GM12864 (cell line): ENCODE measurements around the gene CDC37L1.

Experiments used
- DNase-seq: peaks from one replicate; pipeline ENCODE4 v3.0.0-alpha.2; 2011; ENCODE audit warnings: low read depth
- H3K4me3 ChIP-seq: 2 replicates; pipeline ENCODE4 v1.5.1; 2011; ENCODE audit warnings: mild to moderate bottlenecking, low read depth, low read length, control low read depth
- CTCF ChIP-seq: IDR thresholded peaks from 2 replicates; pipeline ENCODE4 v1.5.1; 2011; ENCODE audit warnings: low read depth, mild to moderate bottlenecking, moderate library complexity, low read length, control low read depth, inconsistent platforms; ENCODE audit errors: missing control alignments

The CDC37L1 gene

GRCh38 chr9:4740388-4740637 is 60.9 kb downstream of the CDC37L1 start:
- DNase-seq = no peak
- no peak for TF ChIP-seq CTCF
- peak overlapping the region; percentile 98 for H3K4me3 ChIP-seq

- peak; percentile 67 for DNase-seq
- no peak for TF ChIP-seq CTCF
These were observed 61.4 kb downstream of the CDC37L1 start, which contains the start of gene AK3 for GRCh38 chr9:4740638-4741364. Gene AK3, minus strand, starts transcription at chr9:4741202. Its CDS starts 115 bp downstream, at chr9:4741087.

GRCh38 chr9:4741365-4742089 is 62.2 kb downstream of the CDC37L1 start:
- no peak for TF ChIP-seq CTCF
- peak overlapping the region; percentile 98 for H3K4me3 ChIP-seq
- no peak for DNase-seq

More at GRCh38 chr9:4740638-4741364, 61.4 kb downstream of the CDC37L1 start, which contains the start of gene AK3:
- H3K4me3 ChIP-seq = peak within 1 kb of the TSS; percentile 98

- no peak for DNase-seq
- TF ChIP-seq CTCF = no peak
- H3K4me3 ChIP-seq = peak overlapping the region; percentile 98; the same call in 1 of the 2 replicates
These were observed 62.9 kb downstream of the CDC37L1 start for GRCh38 chr9:4742246-4742645.

- H3K4me3 ChIP-seq = no peak overlapping the region
- no peak for TF ChIP-seq CTCF
- no peak for DNase-seq
These were observed 63.9 kb downstream of the CDC37L1 start for GRCh38 chr9:4743131-4743875.

GRCh38 chr9:4746278-4747030 is 67.1 kb downstream of the CDC37L1 start:
- DNase-seq = no peak
- TF ChIP-seq CTCF = no peak
- H3K4me3 ChIP-seq = no peak overlapping the region
